Omental fat pad (tissue), 4 donors: ENCODE data around the gene PPIC. TPM values are rescaled to one million over a fixed set of nuclear protein-coding genes. Genes with fewer than 3 reads are reported as not detected.

Experiments
- ATAC-seq: fragments of 150-250 bp; one replicate; pipeline ENCODE4 v1.9.1; 2016; ENCODE audit warnings: mild to moderate bottlenecking, moderate library complexity; ENCODE audit not compliant: low FRiP score
- DNase-seq: peaks from one replicate; pipeline ENCODE4 v3.0.0-alpha.2; 2019; ENCODE audit warnings: low spot score
- total RNA-seq, 4 donors: library from RNA; depleted of rRNA; stranded (reverse); fragments of >200 nt; gene quantifications; one replicate each; pipeline ENCODE4 v1.1.0, GENCODE V29; 2016
- TF ChIP-seq, protein P1 (sequence below), 3 donors: fragments of 450-650 bp; IDR thresholded peaks; one replicate each; pipeline ENCODE4 v1.5.1; 2016 to 2017; ENCODE audit warnings: antibody characterized with exemption in 3 of 3, mild to moderate bottlenecking in 3 of 3, moderate library complexity in 2 of 3

Gene PPIC
- total RNA-seq, 4 donors from 2014 or later, result 9.0 to 48.7 (median 22.6) TPM

DNA sequence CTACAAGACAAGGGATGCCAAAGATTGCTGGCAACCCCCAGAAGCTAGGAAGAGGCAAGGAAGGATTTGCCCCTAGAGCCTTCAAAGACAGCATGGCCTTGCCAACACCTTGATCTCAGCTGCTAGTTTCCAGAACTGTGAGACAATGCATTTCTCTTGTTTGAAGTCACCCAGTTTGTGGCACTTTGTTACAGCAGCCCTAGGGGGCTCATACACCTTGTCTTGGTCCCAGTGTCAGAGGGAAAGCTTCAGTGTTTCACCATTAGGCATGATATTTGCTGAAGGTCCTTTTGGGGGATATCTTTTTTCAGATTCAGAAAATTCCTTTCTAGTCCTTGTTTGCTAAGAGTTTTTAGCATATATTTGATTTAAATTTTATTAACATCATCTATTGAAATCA is 3.1 kb upstream of the PPIC start:
- no peak for DNase-seq
- TF ChIP-seq, protein P1, sequence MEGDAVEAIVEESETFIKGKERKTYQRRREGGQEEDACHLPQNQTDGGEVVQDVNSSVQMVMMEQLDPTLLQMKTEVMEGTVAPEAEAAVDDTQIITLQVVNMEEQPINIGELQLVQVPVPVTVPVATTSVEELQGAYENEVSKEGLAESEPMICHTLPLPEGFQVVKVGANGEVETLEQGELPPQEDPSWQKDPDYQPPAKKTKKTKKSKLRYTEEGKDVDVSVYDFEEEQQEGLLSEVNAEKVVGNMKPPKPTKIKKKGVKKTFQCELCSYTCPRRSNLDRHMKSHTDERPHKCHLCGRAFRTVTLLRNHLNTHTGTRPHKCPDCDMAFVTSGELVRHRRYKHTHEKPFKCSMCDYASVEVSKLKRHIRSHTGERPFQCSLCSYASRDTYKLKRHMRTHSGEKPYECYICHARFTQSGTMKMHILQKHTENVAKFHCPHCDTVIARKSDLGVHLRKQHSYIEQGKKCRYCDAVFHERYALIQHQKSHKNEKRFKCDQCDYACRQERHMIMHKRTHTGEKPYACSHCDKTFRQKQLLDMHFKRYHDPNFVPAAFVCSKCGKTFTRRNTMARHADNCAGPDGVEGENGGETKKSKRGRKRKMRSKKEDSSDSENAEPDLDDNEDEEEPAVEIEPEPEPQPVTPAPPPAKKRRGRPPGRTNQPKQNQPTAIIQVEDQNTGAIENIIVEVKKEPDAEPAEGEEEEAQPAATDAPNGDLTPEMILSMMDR (IDR thresholded peaks at IDR 0.05), result no peak

DNA sequence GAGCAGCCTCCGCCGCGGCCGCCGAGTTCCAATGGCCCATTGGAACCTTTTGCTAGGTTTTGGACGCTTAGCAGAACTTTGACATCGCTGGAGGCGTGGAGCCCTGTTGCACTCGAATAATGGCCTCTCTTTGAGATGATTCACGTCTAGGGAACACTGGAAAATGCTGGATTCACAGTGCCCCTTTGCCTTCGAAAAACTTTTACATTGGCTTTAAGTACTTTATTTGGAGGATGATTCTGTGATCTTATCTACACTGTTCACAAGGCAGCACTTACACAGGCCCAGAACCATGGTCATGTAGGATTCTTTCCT is 536 bp upstream of the PPIC start:
- TF ChIP-seq, protein P1 (IDR thresholded peaks at IDR 0.05), result no peak
- DNase-seq (no peak), ATAC-seq (peak; percentile 34)

More for the DNA sequence above, 3.1 kb upstream of the PPIC start:
- no peak for ATAC-seq

DNA sequence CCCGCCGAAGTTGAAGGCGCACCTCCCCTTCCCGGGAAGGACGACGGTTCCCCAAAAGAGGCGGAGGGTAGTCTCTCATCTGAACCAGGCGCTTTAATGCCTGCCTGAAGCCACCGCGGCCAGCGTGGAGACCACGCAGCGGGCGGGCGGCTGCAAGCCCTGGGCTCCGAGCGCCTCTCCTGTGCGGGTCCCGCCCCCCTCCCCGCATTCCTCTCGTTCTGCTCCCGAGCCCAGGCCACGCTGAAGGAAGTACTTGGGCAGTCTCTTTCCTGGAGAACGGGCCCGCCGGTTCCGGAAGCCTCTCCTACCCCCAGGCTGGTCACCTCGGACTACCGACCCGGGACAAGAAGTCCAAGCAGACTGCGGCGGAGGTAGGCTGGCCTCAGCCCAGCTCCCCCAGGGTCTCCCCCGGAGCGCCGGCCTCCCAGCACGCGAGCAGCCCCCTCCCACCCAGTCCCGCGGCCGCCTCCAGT is 571 bp downstream of the PPIC start:
- DNase-seq (peak; percentile 31), ATAC-seq (peak; percentile 63)
- TF ChIP-seq, protein P1 (IDR thresholded peaks at IDR 0.05), result no peak

DNA sequence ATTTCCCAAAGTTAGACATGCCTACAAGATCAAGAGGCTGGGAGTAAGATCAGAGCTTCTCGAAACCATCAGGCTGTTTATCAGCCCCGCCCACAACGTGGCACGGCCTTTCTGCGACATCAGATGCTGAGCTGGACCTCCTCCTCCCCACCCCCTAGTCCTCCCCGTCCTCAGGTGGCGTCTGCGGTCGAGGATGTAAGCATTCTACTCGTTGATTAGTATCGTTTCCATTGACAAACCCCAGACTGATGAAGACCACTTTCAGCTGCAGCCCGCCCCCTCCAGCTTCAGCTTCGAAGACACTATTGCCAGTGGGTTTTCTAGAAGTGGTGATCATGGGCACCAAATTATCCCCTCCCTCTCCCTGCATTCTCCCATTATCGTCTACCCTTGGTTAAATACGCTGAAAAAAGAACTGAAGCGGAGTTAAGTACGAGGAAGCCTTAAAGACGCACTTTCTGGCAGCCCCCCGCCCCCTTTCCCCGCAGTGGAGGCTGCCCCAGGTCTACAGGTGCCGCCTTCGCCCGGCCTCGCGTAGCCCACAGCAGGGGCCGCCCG is 1.1 kb downstream of the PPIC start:
- TF ChIP-seq, protein P1 (IDR thresholded peaks at IDR 0.05), result no peak
- ATAC-seq (peak; percentile 58), DNase-seq (no peak)

DNA sequence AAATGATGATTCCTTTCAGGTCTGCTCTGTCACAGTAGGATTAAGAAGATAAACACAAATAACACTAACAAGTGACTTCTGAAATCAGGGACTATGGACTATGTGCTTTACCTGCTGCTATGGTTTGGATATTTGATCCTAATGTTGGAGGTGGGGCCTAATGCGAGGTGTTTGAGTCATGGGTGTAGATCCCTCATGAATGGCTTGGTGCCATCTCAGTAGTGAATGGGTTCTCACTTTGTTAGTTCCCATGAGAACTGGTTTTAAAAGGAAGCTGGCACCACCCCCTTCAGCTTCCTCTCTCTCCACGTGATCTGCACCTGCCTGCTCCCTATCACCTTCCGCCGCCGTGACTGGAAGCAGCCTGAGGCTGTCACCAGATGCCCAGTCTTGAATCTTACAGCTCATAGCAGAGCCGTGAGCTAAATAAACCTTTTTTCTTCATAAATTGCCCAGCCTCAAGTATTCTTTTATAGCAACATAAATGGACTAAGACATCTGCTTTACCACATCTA is 3.3 kb downstream of the PPIC start:
- DNase-seq (no peak), ATAC-seq (no peak)
- TF ChIP-seq, protein P1 (IDR thresholded peaks at IDR 0.05), result no peak

DNA sequence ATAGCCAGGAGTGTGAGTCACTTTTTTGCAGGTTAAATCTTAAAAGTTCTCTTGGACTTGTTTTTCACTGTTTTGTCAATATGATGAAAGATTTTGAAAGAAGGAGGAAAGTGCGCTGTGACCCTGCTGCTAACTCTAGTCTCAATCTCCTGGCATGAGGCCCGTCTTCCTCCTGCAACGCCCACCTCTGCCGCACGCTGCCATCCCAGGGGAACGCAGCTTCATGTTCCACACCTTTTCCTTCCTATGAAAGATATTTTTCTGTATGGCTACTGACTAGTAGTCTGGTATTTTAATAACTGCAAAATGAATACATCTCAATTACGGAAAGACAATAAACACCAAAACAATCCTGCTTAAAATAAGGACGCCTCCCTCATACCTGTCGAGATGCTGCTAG is 8.3 kb downstream of the PPIC start:
- TF ChIP-seq, protein P1 (IDR thresholded peaks at IDR 0.05), result no peak
- ATAC-seq (no peak), DNase-seq (no peak)

DNA sequence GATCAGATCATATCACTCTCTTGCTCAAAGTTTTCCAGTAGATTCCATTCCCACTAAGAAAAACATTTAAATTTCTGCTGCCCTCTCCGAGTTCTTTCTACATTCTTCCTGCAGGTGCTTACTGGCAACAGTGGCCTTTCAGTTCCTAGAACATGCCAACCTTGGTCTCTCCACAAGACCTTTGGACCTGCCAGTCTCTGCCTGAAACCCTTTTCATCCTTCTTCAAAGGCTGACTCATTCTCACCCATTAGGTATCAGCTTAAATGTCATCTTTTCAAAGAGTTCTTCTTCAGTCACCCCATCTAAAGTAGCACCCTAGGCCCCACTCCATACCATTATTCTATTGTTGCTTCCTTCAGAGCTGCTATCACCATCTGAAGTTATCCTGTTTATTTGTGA is 21.8 kb downstream of the PPIC start:
- TF ChIP-seq, protein P1 (IDR thresholded peaks at IDR 0.05), result no peak
- ATAC-seq (no peak), DNase-seq (no peak)
